H1 (cell line): Measurements from ENCODE around the gene RPS6KL1. TPM values are rescaled to one million over a fixed set of nuclear protein-coding genes. Genes with fewer than 3 reads are reported as not detected.

ENCODE experiments used
- KDM4A ChIP-seq: IDR thresholded peaks from one replicate; pipeline ENCODE4 v1.7.1; 2012; ENCODE audit warnings: low read depth, mild to moderate bottlenecking, moderate library complexity, low read length, inconsistent platforms; ENCODE audit not compliant: severe bottlenecking
- polyA plus RNA-seq, 7 experiments: library from polyadenylated mRNA; depleted of rRNA in 3 of 7; stranded (reverse) in 5 of 7; unstranded in 2 of 7; fragments of >200 nt in 5 of 7; fragments of 200-250 nt in 2 of 7; gene quantifications; 1 replicate in 5 of 7; 2 replicates in 1 of 7; 4 replicates in 1 of 7; pipeline versions ENCODE4 v1.2.1 to v1.2.3, GENCODE V29; 2011 to 2013; ENCODE audit warnings: missing spikeins in 2 of 7, mixed read lengths in 2 of 7
- total RNA-seq: library from RNA; stranded (reverse); fragmentation: NEBNext Ultra II Directional; extraction: Animal tissue kit (Norgen Biotek cat#: 25700); gene quantifications from 2 replicates; pipeline ENCODE4 v1.2.1, GENCODE V29; 2021
- TF ChIP-seq, protein P1 (sequence below): fragments of 300-600 bp; sonication (generic); IDR thresholded peaks from 2 replicates; pipeline ENCODE4 v1.7.1; 2012; ENCODE audit warnings: low read length, moderate library complexity, mild to moderate bottlenecking, inconsistent platforms; ENCODE audit not compliant: insufficient replicate concordance

Gene RPS6KL1
- total and polyA plus RNA-seq, 2 of the 8 experiments (the other 6 are each of a cell fraction or from before 2014, with no cell fraction given), result 9.8 to 13.8 TPM

DNA sequence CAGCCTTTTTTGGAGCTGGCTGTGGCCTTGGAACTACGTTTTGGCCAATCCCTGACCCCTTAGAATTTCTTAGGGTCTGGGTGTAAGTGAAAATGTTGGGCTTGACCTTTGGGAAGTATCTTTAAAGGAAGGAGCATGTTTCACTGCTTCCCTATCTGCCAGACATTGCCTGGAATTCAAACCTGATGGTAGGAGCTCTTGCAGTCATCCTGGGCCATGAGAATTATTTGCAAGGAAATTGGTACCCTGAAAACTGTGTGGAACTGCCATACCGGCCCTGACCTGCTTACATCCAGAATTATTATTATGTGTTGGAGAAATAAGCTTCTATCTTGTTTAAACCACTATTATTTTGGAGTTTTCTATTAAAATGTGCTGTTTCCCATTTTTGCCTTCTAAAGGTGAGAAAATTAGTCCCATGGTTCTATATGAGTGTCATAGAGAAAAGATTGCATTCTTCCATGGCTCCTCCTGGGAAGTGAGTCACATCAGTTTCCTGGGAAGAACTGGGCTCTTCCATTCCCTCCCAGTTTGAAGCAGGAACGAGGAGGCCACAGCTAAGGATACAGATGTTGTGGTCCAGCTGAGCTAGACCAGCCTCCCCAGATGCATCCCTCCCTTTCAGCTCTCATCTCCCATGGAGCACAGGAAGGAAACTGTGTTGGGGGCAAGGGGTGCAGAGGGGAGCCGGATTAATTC is 41.9 kb upstream of the RPS6KL1 start (continued):
- TF ChIP-seq, protein P1, sequence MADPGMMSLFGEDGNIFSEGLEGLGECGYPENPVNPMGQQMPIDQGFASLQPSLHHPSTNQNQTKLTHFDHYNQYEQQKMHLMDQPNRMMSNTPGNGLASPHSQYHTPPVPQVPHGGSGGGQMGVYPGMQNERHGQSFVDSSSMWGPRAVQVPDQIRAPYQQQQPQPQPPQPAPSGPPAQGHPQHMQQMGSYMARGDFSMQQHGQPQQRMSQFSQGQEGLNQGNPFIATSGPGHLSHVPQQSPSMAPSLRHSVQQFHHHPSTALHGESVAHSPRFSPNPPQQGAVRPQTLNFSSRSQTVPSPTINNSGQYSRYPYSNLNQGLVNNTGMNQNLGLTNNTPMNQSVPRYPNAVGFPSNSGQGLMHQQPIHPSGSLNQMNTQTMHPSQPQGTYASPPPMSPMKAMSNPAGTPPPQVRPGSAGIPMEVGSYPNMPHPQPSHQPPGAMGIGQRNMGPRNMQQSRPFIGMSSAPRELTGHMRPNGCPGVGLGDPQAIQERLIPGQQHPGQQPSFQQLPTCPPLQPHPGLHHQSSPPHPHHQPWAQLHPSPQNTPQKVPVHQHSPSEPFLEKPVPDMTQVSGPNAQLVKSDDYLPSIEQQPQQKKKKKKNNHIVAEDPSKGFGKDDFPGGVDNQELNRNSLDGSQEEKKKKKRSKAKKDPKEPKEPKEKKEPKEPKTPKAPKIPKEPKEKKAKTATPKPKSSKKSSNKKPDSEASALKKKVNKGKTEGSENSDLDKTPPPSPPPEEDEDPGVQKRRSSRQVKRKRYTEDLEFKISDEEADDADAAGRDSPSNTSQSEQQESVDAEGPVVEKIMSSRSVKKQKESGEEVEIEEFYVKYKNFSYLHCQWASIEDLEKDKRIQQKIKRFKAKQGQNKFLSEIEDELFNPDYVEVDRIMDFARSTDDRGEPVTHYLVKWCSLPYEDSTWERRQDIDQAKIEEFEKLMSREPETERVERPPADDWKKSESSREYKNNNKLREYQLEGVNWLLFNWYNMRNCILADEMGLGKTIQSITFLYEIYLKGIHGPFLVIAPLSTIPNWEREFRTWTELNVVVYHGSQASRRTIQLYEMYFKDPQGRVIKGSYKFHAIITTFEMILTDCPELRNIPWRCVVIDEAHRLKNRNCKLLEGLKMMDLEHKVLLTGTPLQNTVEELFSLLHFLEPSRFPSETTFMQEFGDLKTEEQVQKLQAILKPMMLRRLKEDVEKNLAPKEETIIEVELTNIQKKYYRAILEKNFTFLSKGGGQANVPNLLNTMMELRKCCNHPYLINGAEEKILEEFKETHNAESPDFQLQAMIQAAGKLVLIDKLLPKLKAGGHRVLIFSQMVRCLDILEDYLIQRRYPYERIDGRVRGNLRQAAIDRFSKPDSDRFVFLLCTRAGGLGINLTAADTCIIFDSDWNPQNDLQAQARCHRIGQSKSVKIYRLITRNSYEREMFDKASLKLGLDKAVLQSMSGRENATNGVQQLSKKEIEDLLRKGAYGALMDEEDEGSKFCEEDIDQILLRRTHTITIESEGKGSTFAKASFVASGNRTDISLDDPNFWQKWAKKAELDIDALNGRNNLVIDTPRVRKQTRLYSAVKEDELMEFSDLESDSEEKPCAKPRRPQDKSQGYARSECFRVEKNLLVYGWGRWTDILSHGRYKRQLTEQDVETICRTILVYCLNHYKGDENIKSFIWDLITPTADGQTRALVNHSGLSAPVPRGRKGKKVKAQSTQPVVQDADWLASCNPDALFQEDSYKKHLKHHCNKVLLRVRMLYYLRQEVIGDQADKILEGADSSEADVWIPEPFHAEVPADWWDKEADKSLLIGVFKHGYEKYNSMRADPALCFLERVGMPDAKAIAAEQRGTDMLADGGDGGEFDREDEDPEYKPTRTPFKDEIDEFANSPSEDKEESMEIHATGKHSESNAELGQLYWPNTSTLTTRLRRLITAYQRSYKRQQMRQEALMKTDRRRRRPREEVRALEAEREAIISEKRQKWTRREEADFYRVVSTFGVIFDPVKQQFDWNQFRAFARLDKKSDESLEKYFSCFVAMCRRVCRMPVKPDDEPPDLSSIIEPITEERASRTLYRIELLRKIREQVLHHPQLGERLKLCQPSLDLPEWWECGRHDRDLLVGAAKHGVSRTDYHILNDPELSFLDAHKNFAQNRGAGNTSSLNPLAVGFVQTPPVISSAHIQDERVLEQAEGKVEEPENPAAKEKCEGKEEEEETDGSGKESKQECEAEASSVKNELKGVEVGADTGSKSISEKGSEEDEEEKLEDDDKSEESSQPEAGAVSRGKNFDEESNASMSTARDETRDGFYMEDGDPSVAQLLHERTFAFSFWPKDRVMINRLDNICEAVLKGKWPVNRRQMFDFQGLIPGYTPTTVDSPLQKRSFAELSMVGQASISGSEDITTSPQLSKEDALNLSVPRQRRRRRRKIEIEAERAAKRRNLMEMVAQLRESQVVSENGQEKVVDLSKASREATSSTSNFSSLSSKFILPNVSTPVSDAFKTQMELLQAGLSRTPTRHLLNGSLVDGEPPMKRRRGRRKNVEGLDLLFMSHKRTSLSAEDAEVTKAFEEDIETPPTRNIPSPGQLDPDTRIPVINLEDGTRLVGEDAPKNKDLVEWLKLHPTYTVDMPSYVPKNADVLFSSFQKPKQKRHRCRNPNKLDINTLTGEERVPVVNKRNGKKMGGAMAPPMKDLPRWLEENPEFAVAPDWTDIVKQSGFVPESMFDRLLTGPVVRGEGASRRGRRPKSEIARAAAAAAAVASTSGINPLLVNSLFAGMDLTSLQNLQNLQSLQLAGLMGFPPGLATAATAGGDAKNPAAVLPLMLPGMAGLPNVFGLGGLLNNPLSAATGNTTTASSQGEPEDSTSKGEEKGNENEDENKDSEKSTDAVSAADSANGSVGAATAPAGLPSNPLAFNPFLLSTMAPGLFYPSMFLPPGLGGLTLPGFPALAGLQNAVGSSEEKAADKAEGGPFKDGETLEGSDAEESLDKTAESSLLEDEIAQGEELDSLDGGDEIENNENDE, result no peak
- no peak for TF ChIP-seq KDM4A
